A549 (cell line): ENCODE measurements around the gene RXFP2.

Source experiments
- CHD2 ChIP-seq: fragments of 150-350 bp; IDR thresholded peaks from 2 replicates; pipeline ENCODE4 v1.6.1; 2014; ENCODE audit warnings: low read length; ENCODE audit not compliant: partially characterized antibody
- KDM1A ChIP-seq: fragments of 200-600 bp; sonication (generic); IDR thresholded peaks from 2 replicates; pipeline ENCODE4 v1.6.1; 2016; ENCODE audit warnings: low read depth, mild to moderate bottlenecking
- MYC ChIP-seq: IDR thresholded peaks from 2 replicates; pipeline ENCODE4 v1.6.1; 2012; ENCODE audit warnings: mild to moderate bottlenecking, inconsistent platforms, low read length, improper control_type of control experiment, borderline replicate concordance
- POLR2A ChIP-seq: IDR thresholded peaks from 2 replicates; pipeline ENCODE4 v1.6.1; 2012; ENCODE audit warnings: mild to moderate bottlenecking, low read length
- RARB ChIP-seq: fragments of 250-450 bp; sonication (Bioruptor Pico); IDR thresholded peaks from 2 replicates; pipeline ENCODE4 v1.8.0; 2021; ENCODE audit warnings: mild to moderate bottlenecking, moderate library complexity
- RFX5 ChIP-seq: fragments of 450-650 bp; IDR thresholded peaks from 2 replicates; pipeline ENCODE4 v1.7.1; 2014; ENCODE audit warnings: antibody characterized with exemption, mild to moderate bottlenecking, moderate library complexity
- RNF2 ChIP-seq: fragments of 200-600 bp; sonication (generic); IDR thresholded peaks from 2 replicates; pipeline ENCODE4 v1.6.1; 2016; ENCODE audit warnings: low read depth, mild to moderate bottlenecking, antibody characterized with exemption, moderate library complexity, borderline replicate concordance
- ZFP36 ChIP-seq: fragments of 450-650 bp; IDR thresholded peaks from 2 replicates; pipeline ENCODE4 v1.6.1; 2014; ENCODE audit warnings: borderline replicate concordance; ENCODE audit not compliant: partially characterized antibody
- TF ChIP-seq, protein P1 (sequence below): fragments of >200 bp; sonication (Bioruptor Twin); formaldehyde crosslinking; IDR thresholded peaks from 3 replicates; pipeline ENCODE4 v1.5.1; 2016
- TF ChIP-seq, protein P2 (sequence below): fragments of 200-600 bp; sonication (generic); IDR thresholded peaks from 2 replicates; pipeline ENCODE4 v1.6.1; 2016; ENCODE audit warnings: antibody characterized with exemption, mild to moderate bottlenecking, moderate library complexity
- TF ChIP-seq, protein P3 (sequence below): fragments of 450-650 bp; IDR thresholded peaks from 2 replicates; pipeline ENCODE4 v1.6.1; 2014; ENCODE audit warnings: antibody characterized with exemption

DNA sequence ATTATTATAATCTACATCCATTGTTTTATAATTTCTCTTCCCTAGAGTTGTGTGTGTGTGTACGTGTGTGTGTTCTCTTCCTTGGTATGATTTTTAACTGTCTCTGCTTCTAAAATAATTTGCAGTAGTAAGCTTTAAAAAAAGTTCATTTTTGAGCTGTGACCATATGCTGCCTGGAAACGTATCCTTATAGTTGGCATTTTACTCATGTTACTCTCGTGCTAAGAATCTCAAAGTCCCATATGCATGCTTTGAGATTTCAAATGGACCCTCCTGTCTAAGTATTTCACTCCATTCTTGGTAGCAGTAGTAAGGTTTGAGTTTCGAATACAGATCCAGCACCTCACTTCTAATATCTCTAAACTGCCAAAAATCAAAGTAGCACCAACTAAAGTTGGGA, 109.9 kb downstream of the RXFP2 start:
- TF ChIP-seq, protein P1, sequence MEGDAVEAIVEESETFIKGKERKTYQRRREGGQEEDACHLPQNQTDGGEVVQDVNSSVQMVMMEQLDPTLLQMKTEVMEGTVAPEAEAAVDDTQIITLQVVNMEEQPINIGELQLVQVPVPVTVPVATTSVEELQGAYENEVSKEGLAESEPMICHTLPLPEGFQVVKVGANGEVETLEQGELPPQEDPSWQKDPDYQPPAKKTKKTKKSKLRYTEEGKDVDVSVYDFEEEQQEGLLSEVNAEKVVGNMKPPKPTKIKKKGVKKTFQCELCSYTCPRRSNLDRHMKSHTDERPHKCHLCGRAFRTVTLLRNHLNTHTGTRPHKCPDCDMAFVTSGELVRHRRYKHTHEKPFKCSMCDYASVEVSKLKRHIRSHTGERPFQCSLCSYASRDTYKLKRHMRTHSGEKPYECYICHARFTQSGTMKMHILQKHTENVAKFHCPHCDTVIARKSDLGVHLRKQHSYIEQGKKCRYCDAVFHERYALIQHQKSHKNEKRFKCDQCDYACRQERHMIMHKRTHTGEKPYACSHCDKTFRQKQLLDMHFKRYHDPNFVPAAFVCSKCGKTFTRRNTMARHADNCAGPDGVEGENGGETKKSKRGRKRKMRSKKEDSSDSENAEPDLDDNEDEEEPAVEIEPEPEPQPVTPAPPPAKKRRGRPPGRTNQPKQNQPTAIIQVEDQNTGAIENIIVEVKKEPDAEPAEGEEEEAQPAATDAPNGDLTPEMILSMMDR, result no peak
- TF ChIP-seq, protein P2, sequence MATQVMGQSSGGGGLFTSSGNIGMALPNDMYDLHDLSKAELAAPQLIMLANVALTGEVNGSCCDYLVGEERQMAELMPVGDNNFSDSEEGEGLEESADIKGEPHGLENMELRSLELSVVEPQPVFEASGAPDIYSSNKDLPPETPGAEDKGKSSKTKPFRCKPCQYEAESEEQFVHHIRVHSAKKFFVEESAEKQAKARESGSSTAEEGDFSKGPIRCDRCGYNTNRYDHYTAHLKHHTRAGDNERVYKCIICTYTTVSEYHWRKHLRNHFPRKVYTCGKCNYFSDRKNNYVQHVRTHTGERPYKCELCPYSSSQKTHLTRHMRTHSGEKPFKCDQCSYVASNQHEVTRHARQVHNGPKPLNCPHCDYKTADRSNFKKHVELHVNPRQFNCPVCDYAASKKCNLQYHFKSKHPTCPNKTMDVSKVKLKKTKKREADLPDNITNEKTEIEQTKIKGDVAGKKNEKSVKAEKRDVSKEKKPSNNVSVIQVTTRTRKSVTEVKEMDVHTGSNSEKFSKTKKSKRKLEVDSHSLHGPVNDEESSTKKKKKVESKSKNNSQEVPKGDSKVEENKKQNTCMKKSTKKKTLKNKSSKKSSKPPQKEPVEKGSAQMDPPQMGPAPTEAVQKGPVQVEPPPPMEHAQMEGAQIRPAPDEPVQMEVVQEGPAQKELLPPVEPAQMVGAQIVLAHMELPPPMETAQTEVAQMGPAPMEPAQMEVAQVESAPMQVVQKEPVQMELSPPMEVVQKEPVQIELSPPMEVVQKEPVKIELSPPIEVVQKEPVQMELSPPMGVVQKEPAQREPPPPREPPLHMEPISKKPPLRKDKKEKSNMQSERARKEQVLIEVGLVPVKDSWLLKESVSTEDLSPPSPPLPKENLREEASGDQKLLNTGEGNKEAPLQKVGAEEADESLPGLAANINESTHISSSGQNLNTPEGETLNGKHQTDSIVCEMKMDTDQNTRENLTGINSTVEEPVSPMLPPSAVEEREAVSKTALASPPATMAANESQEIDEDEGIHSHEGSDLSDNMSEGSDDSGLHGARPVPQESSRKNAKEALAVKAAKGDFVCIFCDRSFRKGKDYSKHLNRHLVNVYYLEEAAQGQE, result no peak
- no peak for TF ChIP-seq RARB (CRISPR knock-in tag)
- TF ChIP-seq MYC, result no peak
- TF ChIP-seq POLR2A, result no peak
- no peak for TF ChIP-seq ZFP36
- TF ChIP-seq CHD2, result no peak
- no peak for TF ChIP-seq RNF2
- TF ChIP-seq RFX5, result no peak
- TF ChIP-seq KDM1A, result no peak
- TF ChIP-seq, protein P3, sequence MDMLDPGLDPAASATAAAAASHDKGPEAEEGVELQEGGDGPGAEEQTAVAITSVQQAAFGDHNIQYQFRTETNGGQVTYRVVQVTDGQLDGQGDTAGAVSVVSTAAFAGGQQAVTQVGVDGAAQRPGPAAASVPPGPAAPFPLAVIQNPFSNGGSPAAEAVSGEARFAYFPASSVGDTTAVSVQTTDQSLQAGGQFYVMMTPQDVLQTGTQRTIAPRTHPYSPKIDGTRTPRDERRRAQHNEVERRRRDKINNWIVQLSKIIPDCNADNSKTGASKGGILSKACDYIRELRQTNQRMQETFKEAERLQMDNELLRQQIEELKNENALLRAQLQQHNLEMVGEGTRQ, result no peak
